ENCODE results near the gene MTHFD1. TPM values are rescaled to one million over a fixed set of nuclear protein-coding genes. Genes with fewer than 3 reads are reported as not detected.

Gene MTHFD1
- total RNA-seq, 1 donor = 53.1 TPM

GRCh38 chr14:64468451-64468850, 80.3 kb downstream of the MTHFD1 start:
- H3K4me3 ChIP-seq (ENCODE audit: low read depth, low read length) = no peak overlapping the region
- no peak for TF ChIP-seq CTCF (IDR thresholded peaks at IDR 0.05; ENCODE audit: insufficient read depth, low read depth, low read length)
- DNase-seq (ENCODE audit: low read depth) = no peak

- no peak for DNase-seq (ENCODE audit: low read depth)
- no peak overlapping the region for H3K4me3 ChIP-seq (ENCODE audit: low read depth, low read length)
- TF ChIP-seq CTCF (IDR thresholded peaks at IDR 0.05; ENCODE audit: insufficient read depth, low read depth, low read length) = no peak
These were observed 85.9 kb downstream of the MTHFD1 start for GRCh38 chr14:64474041-64474440.

GRCh38 chr14:64474698-64475097, 86.5 kb downstream of the MTHFD1 start:
- H3K4me3 ChIP-seq (ENCODE audit: low read depth, low read length) = no peak overlapping the region
- no peak for TF ChIP-seq CTCF (IDR thresholded peaks at IDR 0.05; ENCODE audit: insufficient read depth, low read depth, low read length)
- DNase-seq (ENCODE audit: low read depth) = no peak

- TF ChIP-seq CTCF (IDR thresholded peaks at IDR 0.05; ENCODE audit: insufficient read depth, low read depth, low read length) = no peak
- DNase-seq (ENCODE audit: low read depth) = no peak
- H3K4me3 ChIP-seq (ENCODE audit: low read depth, low read length) = no peak overlapping the region
These were observed 87.6 kb downstream of the MTHFD1 start for GRCh38 chr14:64475585-64476273.

GRCh38 chr14:64476438-64476837, 88.3 kb downstream of the MTHFD1 start:
- H3K4me3 ChIP-seq (ENCODE audit: low read depth, low read length) = no peak overlapping the region
- no peak for DNase-seq (ENCODE audit: low read depth)
- no peak for TF ChIP-seq CTCF (IDR thresholded peaks at IDR 0.05; ENCODE audit: insufficient read depth, low read depth, low read length)

GRCh38 chr14:64478634-64479250, 90.6 kb downstream of the MTHFD1 start:
- TF ChIP-seq CTCF (IDR thresholded peaks at IDR 0.05; ENCODE audit: insufficient read depth, low read depth, low read length) = peak; percentile 49
- peak; percentile 44 for DNase-seq (ENCODE audit: low read depth)

More at GRCh38 chr14:64478634-64479250, 90.6 kb downstream of the MTHFD1 start:
- no peak overlapping the region for H3K4me3 ChIP-seq (ENCODE audit: low read depth, low read length)
